Measurements from ENCODE around the gene CADPS2.

Gene CADPS2

DNA sequence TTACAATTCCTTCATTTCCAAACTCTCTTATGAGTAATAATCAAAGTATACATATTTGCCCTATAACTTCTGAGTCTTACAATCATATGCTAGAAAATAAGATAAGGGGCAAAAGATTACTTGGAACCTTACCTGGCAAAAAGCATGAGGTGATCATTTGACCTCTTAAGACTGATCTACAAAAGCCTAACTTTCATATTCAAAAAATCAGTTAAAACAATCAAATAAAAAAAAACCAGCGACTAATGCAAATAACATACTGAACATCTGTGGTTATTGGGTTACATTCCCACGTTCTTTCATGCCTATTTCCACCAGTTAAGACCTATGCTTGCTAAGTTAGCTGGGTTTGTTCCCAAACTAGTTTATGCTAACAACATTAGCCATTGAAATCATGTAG lies 375.0 kb downstream of the CADPS2 start:
- no peak overlapping the region for H3K9ac ChIP-seq (ENCODE audit: low read length)
- H3K4me2 ChIP-seq (ENCODE audit: low read depth, low read length, poor library complexity, severe bottlenecking), result no peak overlapping the region
- H2AFZ ChIP-seq (ENCODE audit: low read depth, low read length, severe bottlenecking), result no peak overlapping the region
- no peaks in the 10 kb centered on the region for H3K9me3 ChIP-seq (ENCODE audit: insufficient read depth, low read length)
- H3K36me3 ChIP-seq (ENCODE audit: low read length), result no peaks in the 10 kb centered on the region
- H3K4me3 ChIP-seq (ENCODE audit: insufficient read depth, low read length, poor library complexity, severe bottlenecking), result no peak overlapping the region
- H3K9me2 ChIP-seq (replicated peaks; ENCODE audit: insufficient read depth, low read length), result no peaks in the 10 kb centered on the region
- H3K27ac ChIP-seq (ENCODE audit: low read depth, low read length), result no peak overlapping the region
- no peaks in the 10 kb centered on the region for H4K20me1 ChIP-seq (ENCODE audit: low read depth, low read length)
- H3K27me3 ChIP-seq (ENCODE audit: low read length), result no peaks in the 10 kb centered on the region
- no peak for TF ChIP-seq EZH2phosphoT487 (conservative IDR thresholded peaks at IDR 0.05; ENCODE audit: low read length)
- TF ChIP-seq, protein P1, sequence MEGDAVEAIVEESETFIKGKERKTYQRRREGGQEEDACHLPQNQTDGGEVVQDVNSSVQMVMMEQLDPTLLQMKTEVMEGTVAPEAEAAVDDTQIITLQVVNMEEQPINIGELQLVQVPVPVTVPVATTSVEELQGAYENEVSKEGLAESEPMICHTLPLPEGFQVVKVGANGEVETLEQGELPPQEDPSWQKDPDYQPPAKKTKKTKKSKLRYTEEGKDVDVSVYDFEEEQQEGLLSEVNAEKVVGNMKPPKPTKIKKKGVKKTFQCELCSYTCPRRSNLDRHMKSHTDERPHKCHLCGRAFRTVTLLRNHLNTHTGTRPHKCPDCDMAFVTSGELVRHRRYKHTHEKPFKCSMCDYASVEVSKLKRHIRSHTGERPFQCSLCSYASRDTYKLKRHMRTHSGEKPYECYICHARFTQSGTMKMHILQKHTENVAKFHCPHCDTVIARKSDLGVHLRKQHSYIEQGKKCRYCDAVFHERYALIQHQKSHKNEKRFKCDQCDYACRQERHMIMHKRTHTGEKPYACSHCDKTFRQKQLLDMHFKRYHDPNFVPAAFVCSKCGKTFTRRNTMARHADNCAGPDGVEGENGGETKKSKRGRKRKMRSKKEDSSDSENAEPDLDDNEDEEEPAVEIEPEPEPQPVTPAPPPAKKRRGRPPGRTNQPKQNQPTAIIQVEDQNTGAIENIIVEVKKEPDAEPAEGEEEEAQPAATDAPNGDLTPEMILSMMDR (IDR thresholded peaks at IDR 0.05; ENCODE audit: insufficient read depth, low read length, poor library complexity, severe bottlenecking), result no peak
- H3K79me2 ChIP-seq (ENCODE audit: insufficient read depth, low read length), result no peaks in the 10 kb centered on the region
- no peaks in the 10 kb centered on the region for H3F3A ChIP-seq (ENCODE audit: insufficient read depth)

DNA sequence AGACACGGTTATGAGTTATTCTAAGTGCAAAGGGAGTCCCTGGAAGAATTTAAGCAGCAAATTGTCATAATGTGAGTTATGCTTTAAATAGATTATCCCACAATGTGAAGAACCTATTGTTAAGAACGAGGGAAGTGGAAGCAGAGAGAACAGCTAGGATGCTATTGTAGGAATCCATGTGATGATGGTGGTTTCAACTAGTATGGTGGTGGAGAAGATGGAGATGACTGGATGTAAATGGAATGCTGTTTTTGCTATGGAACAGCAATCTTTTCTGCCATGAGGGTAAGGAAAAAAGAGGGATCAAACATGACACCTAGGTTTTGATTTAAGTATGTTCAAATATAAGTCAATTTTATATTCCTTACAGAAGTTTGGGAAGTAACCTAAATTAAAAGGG lies 378.7 kb downstream of the CADPS2 start:
- Histone ChIP-seq H3F3A (ENCODE audit: insufficient read depth) (no peaks in the 10 kb centered on the region), H3K9me3 (ENCODE audit: insufficient read depth, low read length) (no peaks in the 10 kb centered on the region), H3K36me3 (ENCODE audit: low read length) (no peaks in the 10 kb centered on the region), H3K4me3 (ENCODE audit: insufficient read depth, low read length, poor library complexity, severe bottlenecking) (no peak overlapping the region), H3K27me3 (ENCODE audit: low read length) (no peaks in the 10 kb centered on the region), H3K4me2 (ENCODE audit: low read depth, low read length, poor library complexity, severe bottlenecking) (no peak overlapping the region), H3K27ac (ENCODE audit: low read depth, low read length) (no peak overlapping the region), H3K79me2 (ENCODE audit: insufficient read depth, low read length) (no peaks in the 10 kb centered on the region), H3K9ac (ENCODE audit: low read length) (no peak overlapping the region), H4K20me1 (ENCODE audit: low read depth, low read length) (no peaks in the 10 kb centered on the region), H2AFZ (ENCODE audit: low read depth, low read length, severe bottlenecking) (no peak overlapping the region), H3K9me2 (replicated peaks; ENCODE audit: insufficient read depth, low read length) (no peaks in the 10 kb centered on the region)
- no peak for TF ChIP-seq EZH2phosphoT487 (conservative IDR thresholded peaks at IDR 0.05; ENCODE audit: low read length)
- TF ChIP-seq, protein P1 (IDR thresholded peaks at IDR 0.05; ENCODE audit: insufficient read depth, low read length, poor library complexity, severe bottlenecking), result no peak

GRCh38 chr7:122492007-122492406 lies 394.3 kb downstream of the CADPS2 start:
- no peak overlapping the region for H2AFZ ChIP-seq (ENCODE audit: low read depth, low read length, severe bottlenecking)
- no peak overlapping the region for H3K4me2 ChIP-seq (ENCODE audit: low read depth, low read length, poor library complexity, severe bottlenecking)
- no peaks in the 10 kb centered on the region for H3K36me3 ChIP-seq (ENCODE audit: low read length)
- no peaks in the 10 kb centered on the region for H3K9me3 ChIP-seq (ENCODE audit: insufficient read depth, low read length)
- H3K27me3 ChIP-seq (ENCODE audit: low read length), result no peaks in the 10 kb centered on the region
- no peaks in the 10 kb centered on the region for H3K9me2 ChIP-seq (replicated peaks; ENCODE audit: insufficient read depth, low read length)
- no peaks in the 10 kb centered on the region for H3K79me2 ChIP-seq (ENCODE audit: insufficient read depth, low read length)
- no peak overlapping the region for H3K27ac ChIP-seq (ENCODE audit: low read depth, low read length)
- no peak for TF ChIP-seq EZH2phosphoT487 (conservative IDR thresholded peaks at IDR 0.05; ENCODE audit: low read length)
- TF ChIP-seq, protein P1 (IDR thresholded peaks at IDR 0.05; ENCODE audit: insufficient read depth, low read length, poor library complexity, severe bottlenecking), result no peak
- no peak overlapping the region for H3K9ac ChIP-seq (ENCODE audit: low read length)
- no peaks in the 10 kb centered on the region for H3F3A ChIP-seq (ENCODE audit: insufficient read depth)
- no peak overlapping the region for H3K4me3 ChIP-seq (ENCODE audit: insufficient read depth, low read length, poor library complexity, severe bottlenecking)
- H4K20me1 ChIP-seq (ENCODE audit: low read depth, low read length), result no peaks in the 10 kb centered on the region
